Hematopoietic multipotent progenitor cell treated with erythropoietin and hydrocortisone succinate and interleukin-3 and kit ligand, for 15 days (in vitro differentiated cells): Measurements from ENCODE around the gene ID1.
"Not testable (repeated sequence)": the region's sequence is repeated elsewhere in the genome, so short reads cannot be mapped to it uniquely, and the experiment has no call there.

Experiments used
- DNase-seq: peaks from one replicate; pipeline ENCODE4 v3.0.0-alpha.2; 2015; ENCODE audit warnings: low spot score

Gene ID1

GRCh38 chr20:31573555-31574321 is 31.4 kb upstream of the ID1 start:
- DNase-seq = no peak

GRCh38 chr20:31574986-31575385 is 30.1 kb upstream of the ID1 start:
- not testable (repeated sequence) for DNase-seq

GRCh38 chr20:31576751-31577150 is 28.3 kb upstream of the ID1 start:
- no peak for DNase-seq

- DNase-seq = peak; percentile 1
Measured at GRCh38 chr20:31577194-31577593, 27.9 kb upstream of the ID1 start.

- DNase-seq = no peak
Measured at GRCh38 chr20:31578448-31579138, 26.5 kb upstream of the ID1 start.

- DNase-seq = peak; percentile 1
Measured at GRCh38 chr20:31579245-31579644, 25.8 kb upstream of the ID1 start.

- DNase-seq = not testable (repeated sequence)
Measured at GRCh38 chr20:31579941-31580651, 25.0 kb upstream of the ID1 start.

GRCh38 chr20:31580706-31581105 is 24.4 kb upstream of the ID1 start:
- DNase-seq = no peak

GRCh38 chr20:31581391-31581790 is 23.7 kb upstream of the ID1 start:
- no peak for DNase-seq

- DNase-seq = no peak
Measured at GRCh38 chr20:31587545-31588389, 17.3 kb upstream of the ID1 start.

- DNase-seq = no peak
Measured at GRCh38 chr20:31590717-31591225, 14.3 kb upstream of the ID1 start.

GRCh38 chr20:31593221-31594001 is 11.7 kb upstream of the ID1 start:
- DNase-seq = no peak

- no peak for DNase-seq
Measured at GRCh38 chr20:31594002-31594557, 11.0 kb upstream of the ID1 start.

GRCh38 chr20:31594558-31595379 is 10.3 kb upstream of the ID1 start:
- no peak for DNase-seq

GRCh38 chr20:31595380-31595653 is 9.8 kb upstream of the ID1 start:
- no peak for DNase-seq

- DNase-seq = no peak
Measured at GRCh38 chr20:31595654-31596411, 9.3 kb upstream of the ID1 start.

GRCh38 chr20:31596412-31596715 is 8.7 kb upstream of the ID1 start:
- not testable (repeated sequence) for DNase-seq

- DNase-seq = no peak
Measured at GRCh38 chr20:31596831-31597480, 8.1 kb upstream of the ID1 start.

GRCh38 chr20:31597481-31597855 is 7.6 kb upstream of the ID1 start:
- no peak for DNase-seq
